Measurements from ENCODE around the gene PXDN. TPM values are rescaled to one million over a fixed set of nuclear protein-coding genes. Genes with fewer than 3 reads are reported as not detected.
"Not testable (repeated sequence)": the region's sequence is repeated elsewhere in the genome, so short reads cannot be mapped to it uniquely, and the experiment has no call there.

The PXDN gene
- total RNA-seq, 2 donors from 2014 or later, result 29.5 to 40.8 TPM

DNA sequence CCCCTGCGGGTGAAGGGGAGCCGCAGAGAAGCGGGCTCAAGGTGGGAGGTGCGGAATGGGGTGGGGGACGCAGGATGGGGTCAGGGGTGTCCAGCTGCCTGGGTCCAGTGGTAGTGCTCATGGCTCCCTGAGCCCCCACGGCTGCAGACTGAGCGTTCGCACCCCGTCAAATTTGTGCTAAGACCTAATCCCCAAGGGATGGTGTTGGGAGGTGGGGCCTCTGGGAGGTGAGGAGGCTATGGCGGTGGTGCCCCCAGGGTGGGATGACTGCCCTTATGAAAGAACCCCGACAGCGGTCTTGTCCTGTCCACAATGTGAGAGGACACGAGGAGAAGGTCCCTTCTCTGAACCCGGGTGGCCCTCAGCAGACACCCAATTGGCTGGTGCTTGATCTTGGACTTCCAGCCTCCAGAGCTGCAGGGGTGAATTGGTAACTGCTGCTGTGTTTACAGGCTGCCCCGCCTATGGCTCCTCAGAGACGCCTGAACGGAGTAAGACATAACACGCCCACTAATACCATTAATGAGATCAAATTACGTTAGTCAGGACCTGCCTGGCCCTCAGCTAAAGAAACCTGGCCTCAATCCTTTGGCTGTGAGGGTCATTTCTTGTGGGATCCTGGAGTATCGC, 42.6 kb downstream of the PXDN start:
- H3K27ac ChIP-seq, result peak overlapping the region in 1 of 2 donors; percentile 44
- 80% methylated on average over 20 of the region's 20 CpGs for WGBS
- H3K9me3 ChIP-seq, result no peaks in the 10 kb centered on the region
- intact Hi-C loops (cut with DNase I), result no loop called here
- peaks cover 2% of the 10 kb centered on the region for H3K4me1 ChIP-seq (replicated peaks)
- no peaks in the 10 kb centered on the region for H3K36me3 ChIP-seq
- no peak for DNase-seq (ENCODE audit: low spot score)
- no peaks in the 10 kb centered on the region for H3K27me3 ChIP-seq (replicated peaks; ENCODE audit: insufficient read depth)
- no peak overlapping the region for H3K4me3 ChIP-seq
- TF ChIP-seq POLR2AphosphoS5 (IDR thresholded peaks at IDR 0.05) (peak; percentile 14), POLR2A (IDR thresholded peaks at IDR 0.05) (no peak)

DNA sequence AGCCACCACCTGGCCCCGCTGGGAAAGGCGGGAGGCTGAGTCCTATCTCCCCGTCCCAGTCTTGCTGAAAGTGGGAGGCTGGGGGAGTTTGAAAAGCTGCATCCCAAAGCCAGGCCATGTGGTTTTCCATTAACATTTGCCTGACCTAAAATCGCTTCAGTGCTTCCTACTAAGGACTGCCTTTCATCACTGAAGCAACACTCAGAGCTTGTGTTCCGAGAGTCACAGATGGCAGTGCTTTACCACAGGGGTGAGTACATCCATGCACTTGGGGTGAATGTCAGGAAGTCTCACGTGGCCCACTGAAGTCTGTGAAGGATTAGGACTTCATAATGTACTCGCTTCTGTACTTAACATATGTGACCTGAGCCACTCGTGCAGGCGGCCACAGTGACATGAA, 43.3 kb downstream of the PXDN start:
- intact Hi-C loops (cut with DNase I), result no loop called here
- H3K4me3 ChIP-seq, result no peak overlapping the region
- no peak for DNase-seq (ENCODE audit: low spot score)
- no peaks in the 10 kb centered on the region for H3K36me3 ChIP-seq
- TF ChIP-seq POLR2AphosphoS5 (IDR thresholded peaks at IDR 0.05), result no peak
- TF ChIP-seq, protein P1, sequence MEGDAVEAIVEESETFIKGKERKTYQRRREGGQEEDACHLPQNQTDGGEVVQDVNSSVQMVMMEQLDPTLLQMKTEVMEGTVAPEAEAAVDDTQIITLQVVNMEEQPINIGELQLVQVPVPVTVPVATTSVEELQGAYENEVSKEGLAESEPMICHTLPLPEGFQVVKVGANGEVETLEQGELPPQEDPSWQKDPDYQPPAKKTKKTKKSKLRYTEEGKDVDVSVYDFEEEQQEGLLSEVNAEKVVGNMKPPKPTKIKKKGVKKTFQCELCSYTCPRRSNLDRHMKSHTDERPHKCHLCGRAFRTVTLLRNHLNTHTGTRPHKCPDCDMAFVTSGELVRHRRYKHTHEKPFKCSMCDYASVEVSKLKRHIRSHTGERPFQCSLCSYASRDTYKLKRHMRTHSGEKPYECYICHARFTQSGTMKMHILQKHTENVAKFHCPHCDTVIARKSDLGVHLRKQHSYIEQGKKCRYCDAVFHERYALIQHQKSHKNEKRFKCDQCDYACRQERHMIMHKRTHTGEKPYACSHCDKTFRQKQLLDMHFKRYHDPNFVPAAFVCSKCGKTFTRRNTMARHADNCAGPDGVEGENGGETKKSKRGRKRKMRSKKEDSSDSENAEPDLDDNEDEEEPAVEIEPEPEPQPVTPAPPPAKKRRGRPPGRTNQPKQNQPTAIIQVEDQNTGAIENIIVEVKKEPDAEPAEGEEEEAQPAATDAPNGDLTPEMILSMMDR (IDR thresholded peaks at IDR 0.05), result no peak
- no peak for TF ChIP-seq POLR2A (IDR thresholded peaks at IDR 0.05)
- no peaks in the 10 kb centered on the region for H3K27me3 ChIP-seq (replicated peaks; ENCODE audit: insufficient read depth)
- over 99% methylated on average over 9 of the region's 9 CpGs for WGBS
- H3K9me3 ChIP-seq, result no peaks in the 10 kb centered on the region
- no peak overlapping the region for H3K27ac ChIP-seq
- peaks cover 2% of the 10 kb centered on the region for H3K4me1 ChIP-seq (replicated peaks)

DNA sequence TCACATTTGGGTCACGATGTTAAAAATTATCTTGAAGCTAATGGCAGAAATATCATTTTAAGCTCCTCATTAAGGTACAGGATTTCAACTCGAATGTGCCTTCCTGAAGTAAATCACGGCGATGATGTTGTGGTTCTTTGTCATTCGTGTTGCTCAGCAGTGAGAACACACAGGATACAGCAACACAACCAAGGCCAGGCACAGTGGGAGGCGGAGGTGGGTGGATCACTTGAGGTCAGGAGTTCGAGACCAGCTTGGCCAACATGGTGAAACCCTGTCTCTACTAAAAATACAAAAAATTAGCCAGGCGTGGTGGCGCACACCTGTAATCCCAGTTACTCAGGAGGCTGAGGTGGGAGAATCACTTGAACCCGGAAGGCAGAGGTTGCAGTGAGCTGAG, 43.9 kb downstream of the PXDN start:
- WGBS, result 97% methylated on average over 10 of the region's 10 CpGs
- H3K27me3 ChIP-seq (replicated peaks; ENCODE audit: insufficient read depth); H3K4me1 ChIP-seq (replicated peaks); H3K36me3 ChIP-seq; intact Hi-C loops (cut with DNase I); H3K9me3 ChIP-seq; H3K27ac ChIP-seq; H3K4me3 ChIP-seq; DNase-seq (ENCODE audit: low spot score): not testable (repeated sequence)

DNA sequence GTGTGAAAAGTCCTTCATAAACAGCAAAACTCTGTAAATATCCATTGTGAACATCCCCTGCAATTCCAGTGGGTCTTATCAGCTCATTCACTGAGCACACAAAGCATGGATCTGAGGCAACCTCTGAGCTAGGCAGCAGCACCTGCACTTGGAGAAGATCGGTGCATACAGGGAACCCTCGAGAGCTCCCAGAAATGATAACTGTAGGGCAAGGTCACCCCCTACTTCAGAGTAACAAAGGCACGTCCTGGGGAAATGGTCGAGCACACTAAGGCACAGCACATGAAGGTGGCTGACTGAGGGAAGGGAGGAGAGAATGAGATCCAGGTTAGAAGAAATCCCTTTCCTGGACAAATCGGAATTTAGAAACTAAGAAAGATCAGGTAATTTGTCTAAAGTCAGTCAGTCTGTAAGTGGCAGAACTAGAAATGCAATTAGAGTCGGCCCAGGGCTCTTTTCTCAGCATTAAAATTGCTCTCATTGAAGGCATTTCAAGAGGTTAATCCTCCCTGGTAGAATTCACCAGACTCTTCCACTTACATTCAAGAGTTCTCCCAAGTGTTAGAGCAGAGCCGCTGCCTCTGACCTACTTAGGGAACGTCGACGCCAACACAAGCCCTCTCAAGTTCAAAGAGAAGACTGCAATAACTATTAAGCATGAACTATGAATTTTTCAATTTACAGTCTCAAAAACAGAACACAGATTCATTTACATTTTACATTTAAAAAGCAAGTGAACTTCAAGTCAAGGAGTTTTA, 45.9 kb downstream of the PXDN start:
- DNase-seq (ENCODE audit: low spot score), result no peak
- no peaks in the 10 kb centered on the region for H3K27me3 ChIP-seq (replicated peaks; ENCODE audit: insufficient read depth)
- no peaks in the 10 kb centered on the region for H3K9me3 ChIP-seq
- H3K4me3 ChIP-seq, result no peak overlapping the region
- H3K36me3 ChIP-seq, result no peaks in the 10 kb centered on the region
- 54% methylated on average over 10 of the region's 10 CpGs for WGBS
- peaks cover 2% of the 10 kb centered on the region for H3K4me1 ChIP-seq (replicated peaks)
- intact Hi-C loops (cut with DNase I), result no loop called here
- TF ChIP-seq POLR2AphosphoS5 (IDR thresholded peaks at IDR 0.05) (no peak), POLR2A (IDR thresholded peaks at IDR 0.05) (no peak)
- TF ChIP-seq, protein P1 (IDR thresholded peaks at IDR 0.05), result no peak
- H3K27ac ChIP-seq, result no peak overlapping the region

DNA sequence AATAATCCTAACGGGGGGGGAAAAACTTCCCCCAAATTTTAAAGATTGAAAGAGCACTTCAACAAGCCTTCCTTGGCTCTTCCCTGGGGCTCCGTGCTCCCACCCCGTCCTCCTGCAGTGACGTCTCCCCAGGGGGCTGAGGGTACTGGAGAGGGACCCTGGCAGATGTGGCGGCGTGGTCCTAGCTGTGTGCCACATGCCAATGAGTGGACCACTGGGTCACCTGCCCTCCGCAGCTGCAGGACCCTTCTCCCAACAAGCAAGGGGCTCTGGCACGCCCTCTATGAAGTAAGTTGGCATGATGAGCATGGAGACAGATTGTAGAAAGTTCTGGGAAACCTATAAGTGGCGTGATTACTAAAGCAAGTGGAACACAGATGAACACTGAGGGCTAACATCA, 46.7 kb downstream of the PXDN start:
- TF ChIP-seq POLR2A (IDR thresholded peaks at IDR 0.05) (no peak), POLR2AphosphoS5 (IDR thresholded peaks at IDR 0.05) (no peak)
- TF ChIP-seq, protein P1 (IDR thresholded peaks at IDR 0.05), result no peak
- Histone ChIP-seq H3K4me1 (replicated peaks) (peaks cover 2% of the 10 kb centered on the region), H3K9me3 (no peaks in the 10 kb centered on the region), H3K4me3 (no peak overlapping the region), H3K27ac (no peak overlapping the region), H3K36me3 (no peaks in the 10 kb centered on the region), H3K27me3 (replicated peaks; ENCODE audit: insufficient read depth) (no peaks in the 10 kb centered on the region)
- 93% methylated on average over 9 of the region's 9 CpGs for WGBS
- intact Hi-C loops (cut with DNase I), result no loop called here
- no peak for DNase-seq (ENCODE audit: low spot score)

DNA sequence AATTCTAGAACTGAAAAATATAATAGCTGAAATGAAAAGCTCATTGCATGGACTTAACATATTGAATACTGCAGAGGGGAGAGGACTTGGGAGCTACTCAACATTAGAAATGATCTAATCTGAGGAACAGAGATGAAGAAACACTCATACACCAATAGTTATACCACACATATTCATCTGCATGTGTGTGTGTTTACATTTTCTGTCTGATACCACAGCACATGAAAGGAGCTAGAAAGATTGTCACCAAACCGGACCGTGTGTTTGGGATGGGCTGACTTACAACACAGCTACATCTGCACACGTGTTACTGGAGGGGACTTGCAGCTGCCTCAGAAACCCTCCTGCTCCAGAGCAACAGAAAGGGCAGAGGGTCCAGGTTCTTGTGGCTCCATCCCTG, 47.8 kb downstream of the PXDN start:
- no peaks in the 10 kb centered on the region for H3K36me3 ChIP-seq
- H3K4me1 ChIP-seq (replicated peaks), result peaks cover 1% of the 10 kb centered on the region
- no peak for DNase-seq (ENCODE audit: low spot score)
- H3K4me3 ChIP-seq, result no peak overlapping the region
- H3K9me3 ChIP-seq, result no peaks in the 10 kb centered on the region
- TF ChIP-seq, protein P1 (IDR thresholded peaks at IDR 0.05), result no peak
- TF ChIP-seq POLR2A (IDR thresholded peaks at IDR 0.05) (no peak), POLR2AphosphoS5 (IDR thresholded peaks at IDR 0.05) (no peak)
- no peaks in the 10 kb centered on the region for H3K27me3 ChIP-seq (replicated peaks; ENCODE audit: insufficient read depth)
- 87% methylated on average over 3 of the region's 3 CpGs for WGBS
- H3K27ac ChIP-seq, result no peak overlapping the region
- intact Hi-C loops (cut with DNase I), result no loop called here
